ENCODE measurements around the gene SLC39A11. TPM values are rescaled to one million over a fixed set of nuclear protein-coding genes. Genes with fewer than 3 reads are reported as not detected.

Gene SLC39A11
- total and polyA plus RNA-seq, 8 donors, result 5.2 to 62.0 (median 12.9) TPM

DNA sequence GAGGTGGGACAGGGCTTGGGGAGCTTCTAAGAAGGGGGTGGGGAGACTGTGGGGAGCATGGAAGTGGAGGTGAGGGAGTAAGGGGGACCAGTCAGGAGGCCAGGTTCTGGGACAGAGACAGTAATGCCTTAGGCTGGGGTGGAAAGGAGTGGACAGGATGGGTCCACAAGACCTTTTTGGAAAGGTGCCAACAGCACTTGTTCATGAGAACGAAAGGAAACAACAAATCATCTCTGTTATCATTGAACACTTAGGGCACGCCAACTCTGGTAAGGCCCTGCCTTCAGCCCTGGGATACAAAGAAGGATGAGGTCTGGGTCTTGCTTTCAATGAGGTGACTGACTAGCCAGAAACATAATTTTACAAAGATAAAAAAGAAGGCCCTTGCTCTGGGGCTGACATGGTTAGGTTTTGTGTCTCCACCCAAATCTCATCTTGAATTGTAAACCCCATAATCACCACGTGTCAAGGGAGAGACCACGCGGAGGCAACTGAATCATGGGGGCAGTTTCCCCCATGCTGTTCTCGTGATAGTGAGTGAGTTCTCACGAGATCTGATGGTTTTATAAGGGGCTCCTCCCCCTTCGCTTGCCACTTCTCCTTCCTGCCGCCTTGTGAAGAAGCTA is 113.8 kb downstream of the SLC39A11 start:
- H3K4me1 ChIP-seq, result peaks cover 22 to 33% (median 29%) of the 10 kb centered on the region in 4 donors
- DNase-seq, result no peak
- peak overlapping the region; percentile 80 to 90 (median 84) for H3K27ac ChIP-seq
- H3K27me3 ChIP-seq, result no peaks in the 10 kb centered on the region
- intact Hi-C loops (cut with DNase I; ENCODE audit: low total_unique reads), result no loop called here
- H3K9me3 ChIP-seq, result no peaks in the 10 kb centered on the region
- TF ChIP-seq CTCF (IDR thresholded peaks at IDR 0.05), result no peak
- TF ChIP-seq POLR2A (IDR thresholded peaks at IDR 0.05), result no peak
- TF ChIP-seq POLR2AphosphoS5 (IDR thresholded peaks at IDR 0.05), result no peak
- TF ChIP-seq EP300 (IDR thresholded peaks at IDR 0.05), result no peak
- no peaks in the 10 kb centered on the region for H3K36me3 ChIP-seq
- WGBS, 5 donors, result 79 to 86% (median 84%) methylated on average over 9 of the region's 9 CpGs
- H3K4me3 ChIP-seq, result no peak overlapping the region

DNA sequence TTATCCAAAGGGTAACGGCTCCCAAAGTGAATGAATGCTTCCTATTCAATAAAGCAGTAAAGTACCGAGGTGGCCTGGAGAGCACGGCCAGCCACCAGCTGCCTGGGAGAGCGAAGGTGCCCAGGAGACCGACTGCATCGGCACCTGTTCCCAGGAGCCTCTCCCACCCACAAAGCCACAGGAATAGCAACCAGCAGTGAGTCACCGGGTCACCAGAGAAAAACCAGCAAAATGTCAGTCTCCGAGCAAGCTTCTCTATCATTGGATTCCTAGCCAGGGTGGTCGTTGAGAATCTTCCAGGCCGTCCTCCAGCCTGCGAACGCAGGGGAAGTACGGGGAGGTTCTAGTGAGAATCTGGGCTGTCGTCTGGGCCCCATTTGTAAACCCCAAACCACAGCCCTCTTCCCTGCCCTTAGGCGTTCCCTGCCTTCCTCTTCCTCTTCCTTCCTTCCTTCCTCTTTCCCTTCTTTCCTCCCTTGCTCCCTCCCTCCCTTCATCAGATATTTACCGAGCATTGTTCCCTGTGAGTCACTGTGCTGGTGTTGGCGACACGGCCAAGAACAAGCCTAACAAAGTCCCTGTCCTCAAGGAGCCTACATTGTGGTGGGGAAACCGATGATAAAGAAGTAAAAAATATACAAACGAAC is 114.6 kb downstream of the SLC39A11 start:
- peak in 1 of 2 donors; percentile 42 for DNase-seq
- H3K27me3 ChIP-seq, result no peaks in the 10 kb centered on the region
- 52 to 68% (median 60%) methylated on average over 19 to 20 of the region's 20 CpGs for WGBS, 5 donors
- peaks cover 22 to 35% (median 29%) of the 10 kb centered on the region in 4 donors for H3K4me1 ChIP-seq
- no peak for TF ChIP-seq CTCF (IDR thresholded peaks at IDR 0.05)
- no peak for TF ChIP-seq POLR2AphosphoS5 (IDR thresholded peaks at IDR 0.05)
- TF ChIP-seq POLR2A (IDR thresholded peaks at IDR 0.05), result no peak
- no peak for TF ChIP-seq EP300 (IDR thresholded peaks at IDR 0.05)
- intact Hi-C loops (cut with DNase I; ENCODE audit: low total_unique reads), result no loop called here
- peak overlapping the region; percentile 80 to 90 (median 84) for H3K27ac ChIP-seq
- no peak overlapping the region for H3K4me3 ChIP-seq
- H3K9me3 ChIP-seq, result no peaks in the 10 kb centered on the region
- no peaks in the 10 kb centered on the region for H3K36me3 ChIP-seq

DNA sequence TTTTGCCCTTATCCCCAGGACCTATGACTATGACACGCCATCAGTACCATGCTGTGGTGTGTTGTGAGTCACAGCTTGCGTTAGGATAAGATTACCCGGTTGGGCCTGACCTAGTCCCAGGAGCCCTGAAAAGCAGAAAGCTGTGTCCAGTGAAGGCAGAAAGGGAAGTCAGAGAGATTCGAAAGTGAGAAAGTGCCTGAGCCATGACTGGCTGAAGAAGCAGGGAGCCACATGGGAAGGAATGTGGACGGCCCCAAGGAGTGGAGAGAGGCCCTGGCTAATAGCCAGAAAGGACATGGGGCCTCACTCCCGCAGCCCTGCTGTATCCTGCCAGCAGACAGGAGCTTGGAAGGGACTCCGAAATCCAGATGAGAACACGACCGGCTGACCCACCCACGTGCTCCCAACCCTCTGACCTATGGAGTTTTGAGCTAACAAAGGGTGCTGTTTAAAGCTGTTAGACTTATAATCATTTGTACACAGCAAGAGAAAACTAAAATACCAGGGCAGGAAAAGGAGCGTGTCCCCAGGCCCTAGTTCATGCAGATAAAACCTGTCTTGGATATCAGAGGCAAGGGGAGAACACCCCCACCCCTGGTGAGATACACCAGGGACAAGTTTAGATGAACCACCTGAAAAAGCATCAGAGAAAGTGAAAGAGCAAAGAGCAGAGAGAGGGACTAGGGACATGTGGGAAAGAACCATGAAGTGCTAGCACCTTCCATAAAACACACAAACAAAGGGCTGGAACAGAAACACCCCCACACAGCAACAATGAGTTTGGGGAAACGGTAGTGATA is 115.3 kb downstream of the SLC39A11 start:
- Histone ChIP-seq H3K27ac (peak overlapping the region; percentile 80 to 90 (median 84)), H3K4me1 (peaks cover 22 to 38% (median 36%) of the 10 kb centered on the region in 4 donors), H3K9me3 (no peaks in the 10 kb centered on the region), H3K27me3 (no peaks in the 10 kb centered on the region), H3K36me3 (no peaks in the 10 kb centered on the region), H3K4me3 (no peak overlapping the region)
- intact Hi-C loops (cut with DNase I; ENCODE audit: low total_unique reads), result no loop called here
- peak; percentile 67 to 86 for DNase-seq
- 19 to 34% (median 22%) methylated on average over 12 of the region's 12 CpGs for WGBS, 5 donors
- TF ChIP-seq POLR2AphosphoS5 (IDR thresholded peaks at IDR 0.05) (peak in 1 of 3 donors; percentile 62), CTCF (IDR thresholded peaks at IDR 0.05) (no peak)

DNA sequence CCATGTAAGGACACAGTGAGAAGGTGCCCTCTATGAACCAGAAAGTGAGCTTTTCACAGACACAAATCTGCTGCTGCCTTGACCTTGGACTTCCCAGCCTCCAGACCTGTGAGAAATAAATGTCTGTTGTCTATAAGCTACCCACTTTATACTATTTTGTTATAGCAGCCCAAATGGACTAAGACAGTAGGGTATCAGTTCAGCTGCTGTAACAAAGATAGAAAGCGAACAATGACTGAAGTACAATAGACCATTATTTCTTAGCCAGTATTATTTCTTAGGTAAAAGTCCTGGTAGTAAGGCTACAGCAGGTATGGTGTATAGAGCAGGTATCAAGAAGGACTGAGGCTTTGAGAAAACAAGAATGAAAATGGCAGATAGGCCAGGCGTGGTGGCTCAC is 117.0 kb downstream of the SLC39A11 start:
- TF ChIP-seq EP300 (IDR thresholded peaks at IDR 0.05) (no peak), POLR2AphosphoS5 (IDR thresholded peaks at IDR 0.05) (no peak), POLR2A (IDR thresholded peaks at IDR 0.05) (no peak), CTCF (IDR thresholded peaks at IDR 0.05) (no peak)
- peak overlapping the region in 1 of 5 donors; percentile 38 for H3K27ac ChIP-seq
- WGBS, 5 donors, result 92 to 100% (median 99%) methylated on average over 2 of the region's 2 CpGs
- H3K36me3 ChIP-seq, result no peaks in the 10 kb centered on the region
- H3K27me3 ChIP-seq, result no peaks in the 10 kb centered on the region
- intact Hi-C loops (cut with DNase I; ENCODE audit: low total_unique reads), result no loop called here
- no peak for DNase-seq
- no peaks in the 10 kb centered on the region for H3K9me3 ChIP-seq
- no peak overlapping the region for H3K4me3 ChIP-seq
- H3K4me1 ChIP-seq, result peaks cover 22 to 46% (median 41%) of the 10 kb centered on the region in 4 donors
